Measurements from ENCODE around the gene BTNL8. TPM values are rescaled to one million over a fixed set of nuclear protein-coding genes. Genes with fewer than 3 reads are reported as not detected.

The BTNL8 gene
- total and polyA plus RNA-seq, 2 of the 13 experiments (the other 11 are each of a cell fraction or from before 2014, with no cell fraction given): not detected

GRCh38 chr5:180969406-180969805, 70.4 kb downstream of the BTNL8 start:
- FAIRE-seq (no peak), ATAC-seq (no peak), DNase-seq (ENCODE audit: low spot score) (no peak)
- Histone ChIP-seq H3K4me1 (ENCODE audit: insufficient read depth, low read length) (no peaks in the 10 kb centered on the region), H3K27ac (ENCODE audit: extremely low read length, insufficient read depth, low read length) (no peak overlapping the region), H3K4me3 (replicated peaks in 1 of 3; ENCODE audit: insufficient read depth in 1 of 3, low read depth in 2 of 3, low read length in 3 of 3) (no peak overlapping the region), H3K36me3 (replicated peaks in 1 of 2; ENCODE audit: control insufficient read depth in 1 of 2, insufficient read depth in 2 of 2, low read length in 2 of 2) (no peaks in the 10 kb centered on the region), H4K20me1 (ENCODE audit: insufficient read depth, low read length) (no peaks in the 10 kb centered on the region), H3K79me2 (ENCODE audit: insufficient read depth, low read length) (no peaks in the 10 kb centered on the region), H2AFZ (ENCODE audit: low read length) (no peak overlapping the region), H3K9ac (ENCODE audit: insufficient read depth, low read depth, low read length) (no peak overlapping the region), H3K27me3 (ENCODE audit: control insufficient read depth in 1 of 2, insufficient read depth in 2 of 2, low read length in 2 of 2) (no peaks in the 10 kb centered on the region; a peak in 2 of 5 replicates), H3K4me2 (ENCODE audit: low read depth, low read length) (no peak overlapping the region), H3K9me3 (ENCODE audit: low read length) (no peaks in the 10 kb centered on the region)
- in situ Hi-C loops (cut with HindIII; ENCODE audit: extremely low pct_ligation_motif_present, low pct_unique_long_range_greater_than_20kb) (no loop called here), intact Hi-C loops (cut with micrococcal nuclease; ENCODE audit: unreplicated experiment) (no loop called here)
- 100% methylated on average over 3 of the region's 23 CpGs for WGBS (ENCODE audit: low lambda C conversion rate)
- no TSS peak for BruUV-seq (replicated peaks)
- ChIA-PET POLR2A (no interaction called here), CTCF (ENCODE audit: low intra/inter-chr PET ratio, low total read pairs) (no interaction called here)
- no peak for TF ChIP-seq TARDBP (CRISPR knock-in tag; IDR thresholded peaks at IDR 0.05)
- TF ChIP-seq BCL6 (CRISPR knock-in tag; IDR thresholded peaks at IDR 0.05): no peak
- no peak for TF ChIP-seq ZNF607 (CRISPR knock-in tag; IDR thresholded peaks at IDR 0.05; ENCODE audit: borderline replicate concordance)
- TF ChIP-seq, protein P1, sequence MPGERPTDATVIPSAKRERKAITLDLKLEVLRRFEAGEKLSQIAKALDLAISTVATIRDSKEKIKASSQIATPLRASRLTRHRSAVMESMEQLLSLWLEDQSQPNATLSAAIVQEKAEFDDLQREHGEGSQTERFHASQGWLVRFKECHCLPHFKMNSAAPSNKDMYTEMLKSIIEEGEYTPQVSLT (CRISPR knock-in tag; IDR thresholded peaks at IDR 0.05; ENCODE audit: borderline replicate concordance, low read depth): no peak
- no peak for TF ChIP-seq HIVEP1 (CRISPR knock-in tag; IDR thresholded peaks at IDR 0.05)
- no peak for TF ChIP-seq ZNF605 (CRISPR knock-in tag; IDR thresholded peaks at IDR 0.05)
- no peak for TF ChIP-seq ZNF160 (CRISPR knock-in tag; IDR thresholded peaks at IDR 0.05)
- TF ChIP-seq ZNF564 (CRISPR knock-in tag; IDR thresholded peaks at IDR 0.05): no peak
- no peak for TF ChIP-seq ZNF660 (CRISPR knock-in tag; IDR thresholded peaks at IDR 0.05; ENCODE audit: borderline replicate concordance, low read depth)
- TF ChIP-seq, protein P2, sequence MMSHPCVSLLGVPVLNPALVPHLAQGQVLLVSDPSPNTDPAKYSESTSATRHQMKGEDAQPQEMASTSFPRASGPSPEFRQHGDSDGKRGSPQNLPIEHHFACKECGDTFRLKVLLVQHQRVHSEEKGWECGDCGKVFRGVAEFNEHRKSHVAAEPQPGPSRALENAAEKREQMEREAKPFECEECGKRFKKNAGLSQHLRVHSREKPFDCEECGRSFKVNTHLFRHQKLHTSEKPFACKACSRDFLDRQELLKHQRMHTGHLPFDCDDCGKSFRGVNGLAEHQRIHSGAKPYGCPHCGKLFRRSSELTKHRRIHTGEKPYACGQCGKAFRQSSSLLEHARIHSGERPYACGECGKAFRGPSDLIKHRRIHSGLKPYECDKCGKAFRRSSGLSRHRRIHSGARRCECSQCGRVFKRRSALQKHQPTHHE (CRISPR knock-in tag; IDR thresholded peaks at IDR 0.05; ENCODE audit: borderline replicate concordance): no peak
- TF ChIP-seq CERS6 (CRISPR knock-in tag; IDR thresholded peaks at IDR 0.05): no peak
- TF ChIP-seq ZNF558 (CRISPR knock-in tag; IDR thresholded peaks at IDR 0.05; ENCODE audit: borderline replicate concordance): no peak
- TF ChIP-seq KDM6A (CRISPR knock-in tag; IDR thresholded peaks at IDR 0.05; ENCODE audit: low read depth): no peak
- no peak for TF ChIP-seq E2F1 (CRISPR knock-in tag; IDR thresholded peaks at IDR 0.05)
- no peak for TF ChIP-seq NFKBIZ (CRISPR knock-in tag; IDR thresholded peaks at IDR 0.05)
- no peak for TF ChIP-seq NFE2L2 (IDR thresholded peaks at IDR 0.05; ENCODE audit: low read length)
- no peak for TF ChIP-seq DMTF1 (CRISPR knock-in tag; IDR thresholded peaks at IDR 0.05)
- no peak for TF ChIP-seq ZNF224 (CRISPR knock-in tag; IDR thresholded peaks at IDR 0.05)
- TF ChIP-seq HCFC1 (IDR thresholded peaks at IDR 0.05; ENCODE audit: low read depth, low read length): no peak

All from HepG2 (cell line).